Measurements from ENCODE around the gene SMIM21.

DNA sequence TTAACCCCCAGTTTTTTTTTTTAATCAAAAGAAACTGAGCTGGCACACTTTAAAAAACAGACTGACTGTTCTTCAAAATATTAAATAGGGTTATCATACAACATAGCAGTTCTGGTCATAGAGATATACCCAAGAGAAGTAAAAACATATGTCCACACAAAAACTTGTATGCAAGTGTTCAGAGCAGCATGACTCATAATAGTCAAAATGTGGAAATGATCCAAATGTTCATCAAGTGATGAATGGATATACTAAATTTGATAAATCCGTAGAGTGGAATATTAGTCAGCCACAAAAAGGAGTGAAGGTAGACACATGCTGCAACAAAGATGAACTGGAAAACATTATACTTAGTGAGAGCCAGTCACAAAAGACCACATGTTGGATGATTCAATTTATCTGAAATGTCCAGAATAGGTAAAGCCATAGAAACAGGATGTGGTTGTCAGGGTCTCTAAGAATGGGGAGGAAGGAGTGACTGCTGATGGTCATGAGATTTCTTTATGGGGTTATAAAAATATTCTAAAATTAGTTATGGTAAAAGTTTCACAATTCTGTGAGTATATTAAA, 5.1 kb downstream of the SMIM21 start:
- no peak for TF ChIP-seq ZFP69B (tag by site-specific recombination; IDR thresholded peaks at IDR 0.05)
- TF ChIP-seq ZNF274 (IDR thresholded peaks at IDR 0.05; ENCODE audit: low read length), result no peak
- TF ChIP-seq ZNF274 (tag by site-specific recombination; IDR thresholded peaks at IDR 0.05; ENCODE audit: borderline replicate concordance), result no peak
